ENCODE data around the gene TBPL1.
"Not testable (repeated sequence)": the region's sequence is repeated elsewhere in the genome, so short reads cannot be mapped to it uniquely, and the experiment has no call there.

TBPL1 gene

DNA sequence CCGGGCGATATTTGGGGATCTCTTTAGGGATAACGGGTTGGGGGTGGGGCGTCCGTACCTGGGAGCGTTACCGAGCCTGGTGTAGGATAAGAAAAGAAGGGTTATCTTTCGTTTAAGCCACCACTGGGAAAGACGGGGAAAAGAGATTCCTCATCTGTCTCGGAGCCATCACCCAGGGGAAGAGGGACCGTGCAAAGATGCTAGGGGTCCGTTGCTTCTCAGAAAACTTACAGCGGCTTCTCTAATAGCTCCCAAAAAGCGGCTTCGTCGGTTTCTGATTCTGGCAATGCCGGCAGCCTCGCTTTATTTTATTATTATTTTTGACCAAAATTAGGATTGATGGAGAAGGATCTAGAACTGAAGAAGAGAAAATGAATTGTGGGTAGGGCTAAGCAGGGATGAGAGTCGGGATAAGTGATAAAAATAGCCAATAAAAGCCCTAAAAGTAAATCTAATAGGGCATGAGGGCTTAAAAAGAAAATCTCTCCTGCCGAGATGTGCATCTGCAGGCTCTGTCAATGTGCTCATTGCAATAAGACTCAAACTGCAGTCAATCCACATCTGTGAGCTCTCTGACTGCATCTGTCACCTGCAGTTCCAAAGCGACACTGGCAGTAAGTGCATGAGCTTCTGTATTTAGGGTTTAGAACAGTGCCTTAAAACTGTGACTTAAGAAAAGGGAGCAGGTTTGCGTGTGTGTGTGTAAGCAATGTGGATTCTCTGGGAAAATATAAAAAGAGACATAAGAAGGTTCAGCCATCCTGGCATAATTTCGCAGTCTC lies 801 bp downstream of the TBPL1 start:
- DNase-seq = no peak

DNA sequence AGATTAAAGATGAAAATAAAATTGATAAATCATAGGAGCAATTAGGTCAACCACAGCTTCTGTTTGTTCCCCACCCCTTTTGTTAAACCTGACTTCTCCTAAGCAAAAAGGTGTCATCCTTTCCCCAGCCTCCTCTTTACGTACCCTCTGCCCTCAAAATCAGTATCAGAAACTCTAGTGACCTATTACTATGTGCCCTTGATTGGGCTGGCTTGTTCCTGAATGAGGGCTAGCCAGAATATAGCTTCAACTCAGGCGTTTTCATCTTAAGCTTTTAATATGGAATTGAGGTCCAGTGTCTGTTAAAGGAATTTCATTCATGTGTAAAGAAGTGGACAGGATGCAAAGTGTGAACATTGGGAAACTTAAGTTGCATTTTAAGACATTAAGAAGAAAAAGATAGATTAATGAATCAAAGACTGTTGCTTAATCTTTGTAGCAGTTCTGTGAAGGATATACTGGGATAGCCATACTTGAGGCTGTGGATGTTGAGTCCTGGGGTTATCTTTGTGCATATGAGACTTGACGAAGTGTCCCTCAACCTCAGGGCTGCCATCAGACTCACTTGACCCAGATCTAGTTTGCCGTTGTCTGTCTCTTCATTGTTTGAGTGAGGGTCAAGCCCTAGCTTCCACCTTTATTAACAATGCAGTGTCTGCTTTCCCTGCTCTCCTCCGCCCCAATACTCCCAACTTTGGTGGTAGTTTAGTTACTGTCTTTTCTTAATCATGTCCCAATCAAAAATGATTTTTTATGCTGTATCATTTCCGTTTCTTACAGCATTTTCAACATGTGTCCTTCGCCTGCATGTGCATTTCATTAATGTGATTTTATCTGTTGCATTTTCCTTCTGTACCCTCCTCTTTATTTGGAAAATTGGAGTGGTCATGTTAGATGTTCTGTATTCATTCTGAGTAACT lies 1.9 kb downstream of the TBPL1 start:
- no peak for DNase-seq

DNA sequence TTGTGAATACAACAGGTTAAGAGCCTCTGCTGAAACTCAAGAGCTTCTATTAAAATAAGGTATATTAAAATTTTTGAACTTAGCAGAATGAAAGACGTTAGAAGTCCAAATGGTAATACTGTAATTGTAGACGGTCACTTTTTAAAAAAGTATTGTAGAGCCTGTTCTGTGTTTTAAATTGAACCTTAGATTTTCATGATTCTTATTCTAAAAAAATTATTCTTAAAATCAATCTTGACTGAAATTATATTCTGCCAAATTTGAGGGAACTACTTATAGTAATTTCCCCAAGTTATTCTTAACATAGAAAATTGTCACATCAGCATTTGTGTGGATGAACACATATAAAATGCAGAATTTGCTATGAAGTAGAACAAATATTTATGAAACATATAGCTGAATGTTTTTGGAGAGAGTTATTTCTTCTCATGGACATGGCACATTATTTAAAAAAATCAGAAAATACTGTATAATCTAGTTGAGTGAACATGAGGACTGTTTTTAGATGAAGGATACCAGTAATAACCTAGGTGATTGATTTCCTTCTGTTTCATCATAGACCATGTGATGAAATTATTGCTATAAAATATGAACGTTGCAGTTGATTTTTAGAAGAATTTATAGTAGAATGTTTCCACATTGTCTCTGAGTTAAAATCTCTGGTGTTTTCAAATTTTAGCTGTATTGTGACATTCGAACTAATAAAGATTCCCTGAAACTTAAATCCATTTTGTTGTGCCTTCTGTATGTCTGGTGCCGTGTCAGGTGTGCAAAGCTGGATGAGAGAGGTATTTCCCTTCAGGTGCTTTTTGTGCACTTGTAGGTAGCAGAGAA lies 2.8 kb downstream of the TBPL1 start:
- DNase-seq = no peak

DNA sequence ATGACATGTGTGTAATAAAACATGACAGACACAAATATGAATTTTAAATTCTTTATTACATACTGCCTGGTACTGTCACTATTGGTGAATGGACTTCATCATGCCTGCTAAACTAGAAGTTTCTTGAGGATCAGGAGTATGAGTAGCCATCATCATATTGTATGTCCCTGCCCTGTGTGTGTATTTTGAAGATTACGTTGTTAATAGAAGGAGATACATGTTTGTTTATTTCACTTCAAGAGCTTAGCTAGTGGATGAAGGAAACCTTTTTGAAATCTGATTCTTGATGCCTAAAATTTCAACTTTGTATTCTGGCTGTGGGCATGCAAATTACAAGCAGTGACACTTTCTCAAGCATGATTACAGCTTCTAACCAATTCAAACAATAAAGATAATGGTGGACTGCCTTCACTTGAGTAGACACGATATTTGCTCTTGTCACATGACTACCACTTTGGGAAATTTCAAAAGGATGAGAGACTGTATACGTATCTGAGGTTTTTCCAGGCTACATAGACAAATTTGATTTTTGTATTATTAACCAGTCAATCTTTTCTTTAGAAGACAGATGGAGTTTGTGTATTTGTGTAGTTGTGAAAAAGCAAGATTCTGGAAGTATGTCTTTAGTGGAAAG lies 3.5 kb downstream of the TBPL1 start:
- DNase-seq = no peak

DNA sequence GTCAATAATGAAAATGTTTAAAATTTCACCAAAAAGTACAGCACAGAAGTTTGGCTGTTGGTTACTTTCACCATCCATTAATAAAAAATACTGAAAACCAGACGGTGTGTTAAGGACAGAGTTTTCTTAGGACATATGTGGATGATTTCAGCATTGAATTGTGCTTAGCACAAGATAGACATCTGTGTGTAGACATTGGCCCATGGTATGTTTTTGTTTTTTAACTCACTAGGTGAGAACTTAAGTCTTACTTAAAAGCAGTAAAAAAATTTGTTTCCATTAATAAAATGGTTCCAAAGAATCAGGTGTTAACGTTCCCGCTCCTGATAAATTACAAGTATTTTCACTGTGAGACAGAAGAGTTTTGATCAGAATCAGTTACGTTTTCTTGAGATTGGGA lies 4.2 kb downstream of the TBPL1 start:
- DNase-seq = no peak

DNA sequence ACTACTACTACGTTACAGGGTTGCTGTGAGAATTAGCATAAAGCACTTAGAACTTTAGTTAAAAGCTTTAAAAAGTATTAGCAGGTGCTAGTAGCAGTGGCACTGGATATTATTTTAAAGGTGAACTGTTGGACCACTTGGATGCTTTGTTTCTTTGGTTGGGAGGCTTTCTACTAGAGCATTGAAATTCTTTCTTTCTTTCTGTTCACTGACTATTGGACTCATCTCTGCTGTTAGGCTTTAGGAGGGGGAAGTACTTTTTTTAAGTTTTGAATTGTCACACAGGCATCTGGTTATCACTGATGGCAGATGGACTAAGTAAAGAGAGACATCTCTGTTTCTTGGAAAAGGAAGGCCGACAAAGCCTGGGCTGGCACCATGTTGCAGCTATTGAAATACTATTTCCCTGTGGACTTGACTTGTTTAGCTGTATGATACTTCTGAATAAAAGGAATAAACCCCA lies 4.8 kb downstream of the TBPL1 start:
- DNase-seq = peak; percentile 40

DNA sequence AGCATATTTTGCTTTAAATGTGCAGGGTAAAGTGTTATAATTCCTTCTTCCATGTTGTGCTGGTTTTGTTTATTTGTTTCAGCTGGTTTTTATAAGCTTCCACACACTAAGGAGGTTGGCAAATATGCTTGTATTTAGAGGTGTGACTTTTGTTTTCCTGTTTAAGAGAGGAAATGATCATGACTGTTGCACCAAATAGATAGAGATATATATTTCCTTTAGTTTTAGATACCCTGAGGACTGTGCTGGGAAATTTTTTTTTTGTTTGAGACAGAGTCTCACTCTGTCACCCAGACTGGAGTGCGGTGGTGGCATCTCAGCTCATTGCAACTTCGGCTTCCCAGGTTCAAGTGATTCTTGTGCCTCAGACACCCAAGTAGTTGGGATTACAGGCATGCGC lies 5.8 kb downstream of the TBPL1 start:
- DNase-seq = no peak

DNA sequence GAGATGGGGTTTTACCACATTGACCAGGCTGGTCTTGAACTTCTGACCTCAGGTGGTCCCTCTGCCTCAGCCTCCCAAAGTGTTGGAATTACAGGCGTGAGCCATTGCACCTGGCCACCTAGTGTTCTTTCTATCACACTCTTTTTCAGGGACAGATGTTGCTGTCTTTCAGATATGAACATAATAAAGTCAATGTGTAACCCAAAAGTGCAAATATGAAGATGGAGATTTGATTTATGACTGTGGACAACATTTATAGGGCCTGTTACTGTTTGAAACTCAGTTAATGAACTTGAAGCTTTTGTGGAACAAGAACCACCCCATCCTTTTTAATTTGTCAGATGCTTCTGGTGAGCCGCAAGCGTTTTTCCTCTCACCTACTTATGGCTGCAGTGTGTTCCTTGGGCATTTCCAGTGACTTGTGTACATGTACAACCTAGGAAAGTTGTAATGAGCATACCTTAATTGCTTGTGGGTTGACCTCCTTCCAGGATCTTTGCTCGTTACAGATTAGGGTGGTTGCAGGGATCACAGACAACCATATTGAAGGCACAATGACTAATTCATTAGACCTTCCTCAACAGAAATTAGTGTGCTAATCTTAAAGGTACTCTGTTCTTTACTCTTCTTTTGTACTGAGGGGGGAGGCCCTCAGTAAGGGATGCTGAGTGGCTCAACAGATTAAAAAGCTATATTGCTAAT lies 6.8 kb downstream of the TBPL1 start:
- DNase-seq = no peak

DNA sequence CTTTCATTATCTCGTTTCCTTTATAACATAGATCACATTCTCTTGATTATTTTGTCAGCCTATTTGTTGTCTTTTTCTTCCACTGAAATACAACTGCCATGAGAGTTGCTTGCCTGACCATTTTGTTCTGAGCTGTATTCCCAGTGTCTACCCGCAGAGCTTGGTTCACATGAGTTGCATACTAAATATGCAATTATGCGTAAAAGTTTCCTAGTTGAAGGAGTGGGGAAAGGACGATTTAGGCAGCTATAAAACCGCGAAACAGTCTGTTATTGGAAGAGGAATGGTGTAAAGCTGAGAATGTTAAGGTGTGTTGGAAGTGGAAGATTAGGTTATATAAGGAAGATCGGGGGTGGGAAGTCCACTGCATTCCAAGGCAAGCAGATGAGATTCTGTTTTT lies 8.8 kb downstream of the TBPL1 start:
- DNase-seq = no peak

DNA sequence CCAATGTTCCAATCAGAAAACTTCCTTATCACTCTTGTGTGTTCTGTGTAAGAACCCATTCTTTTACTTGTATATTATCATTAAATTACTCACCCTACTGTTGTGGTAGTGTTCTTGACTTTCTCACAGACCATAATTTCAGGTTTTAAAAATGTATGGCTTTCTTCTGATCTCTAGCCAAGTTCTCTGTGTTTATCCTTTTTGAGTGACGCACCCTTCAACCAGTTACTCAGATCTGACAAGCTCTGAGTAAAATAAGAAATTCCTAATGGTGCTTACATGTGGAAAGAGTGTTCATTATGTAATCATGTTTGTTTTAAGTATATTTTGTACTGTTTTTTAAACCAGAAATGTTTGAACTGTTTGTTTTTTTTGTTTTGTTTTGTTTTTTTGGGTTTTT lies 11.0 kb downstream of the TBPL1 start:
- DNase-seq = no peak

DNA sequence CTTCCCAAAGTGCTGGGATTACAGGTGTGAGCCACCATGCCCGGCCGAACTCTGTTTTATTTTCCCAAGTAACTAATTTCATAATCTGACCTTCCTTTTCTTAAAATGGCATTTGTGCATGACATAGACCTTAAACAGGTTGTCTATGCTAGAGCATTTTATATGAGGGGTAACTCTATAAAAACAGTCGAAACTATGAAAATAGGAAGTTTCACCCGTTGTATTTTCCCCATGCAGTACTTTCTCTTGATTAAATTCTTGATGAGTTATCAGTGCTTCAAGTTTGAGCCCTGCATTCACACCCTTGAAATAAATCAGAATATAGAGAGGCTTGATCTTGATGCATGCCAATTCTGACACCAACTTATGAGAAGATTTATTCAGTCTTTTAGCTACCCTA lies 11.7 kb downstream of the TBPL1 start:
- DNase-seq = no peak

DNA sequence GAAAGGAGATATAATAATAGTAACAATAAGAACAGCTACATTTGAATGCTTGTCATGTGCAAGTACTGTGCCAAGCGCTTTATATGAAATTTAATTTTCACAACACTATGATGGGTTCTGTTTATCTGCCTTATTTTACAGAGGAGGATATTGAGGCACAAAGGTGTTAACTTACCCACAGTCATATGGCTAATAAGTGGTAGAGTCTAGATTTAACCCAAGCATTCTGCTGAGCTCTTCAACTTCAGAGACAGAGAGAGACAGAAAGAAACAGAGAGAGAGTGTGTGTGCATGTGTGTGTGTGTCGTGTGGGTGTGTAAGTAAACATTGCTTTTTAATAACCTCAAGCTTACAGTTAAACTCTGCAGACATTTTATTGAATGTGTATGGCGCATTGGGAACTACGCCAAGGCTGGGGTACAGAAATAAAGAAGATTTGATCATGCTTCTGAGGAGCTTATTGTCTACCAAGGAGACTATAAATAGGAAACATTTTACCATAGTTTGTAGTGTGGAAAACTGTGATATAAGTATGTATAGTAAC lies 12.9 kb downstream of the TBPL1 start:
- DNase-seq = no peak

DNA sequence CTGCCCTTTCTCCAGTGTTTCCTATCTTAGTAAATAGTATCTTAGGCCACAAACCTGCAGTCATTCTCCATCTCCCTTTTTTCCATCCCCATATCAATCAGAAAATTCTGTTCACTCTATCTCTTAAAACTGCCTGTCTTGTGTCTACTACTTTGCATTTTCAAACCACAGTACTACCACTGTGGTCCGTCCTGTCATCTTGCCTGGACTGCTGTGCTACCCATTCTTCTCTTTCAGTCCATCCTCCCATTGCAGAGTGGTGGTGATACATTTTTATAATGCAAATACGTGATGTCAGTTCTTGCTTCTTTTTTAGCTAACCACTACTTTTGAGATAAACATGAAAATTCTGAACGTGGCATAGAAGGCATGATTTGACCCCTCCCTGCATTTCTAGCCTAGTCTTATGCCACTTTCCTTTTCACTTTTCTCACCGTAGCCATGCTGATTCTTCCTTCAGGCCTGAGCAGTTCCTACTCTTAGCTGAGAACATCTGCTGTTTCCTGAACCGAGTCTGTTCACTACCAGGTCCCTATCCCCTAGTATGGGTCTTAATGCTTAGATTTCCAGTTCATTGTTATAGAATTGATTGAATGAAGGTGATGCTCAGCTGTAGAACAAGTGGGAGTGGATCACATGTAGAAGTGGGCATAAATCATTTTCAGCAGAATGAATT lies 13.8 kb downstream of the TBPL1 start:
- no peak for DNase-seq

DNA sequence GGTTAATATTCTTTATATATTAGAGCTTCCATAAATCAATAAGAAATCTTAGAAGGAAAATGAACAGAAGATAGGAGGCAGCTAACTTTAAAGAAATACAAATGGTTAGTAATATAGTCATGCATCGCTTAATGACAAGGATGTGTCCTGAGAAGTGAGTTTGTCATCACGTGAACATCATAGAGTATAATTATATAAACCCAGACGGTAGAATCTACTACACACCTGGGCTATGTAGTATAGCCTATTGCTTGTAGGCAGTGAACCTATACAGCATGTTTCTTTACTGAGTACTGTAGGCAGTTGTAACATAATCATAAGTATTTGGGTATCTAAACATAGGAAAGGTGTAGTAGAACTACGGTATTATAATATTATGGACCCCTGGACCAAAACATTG lies 14.3 kb downstream of the TBPL1 start:
- no peak for DNase-seq

DNA sequence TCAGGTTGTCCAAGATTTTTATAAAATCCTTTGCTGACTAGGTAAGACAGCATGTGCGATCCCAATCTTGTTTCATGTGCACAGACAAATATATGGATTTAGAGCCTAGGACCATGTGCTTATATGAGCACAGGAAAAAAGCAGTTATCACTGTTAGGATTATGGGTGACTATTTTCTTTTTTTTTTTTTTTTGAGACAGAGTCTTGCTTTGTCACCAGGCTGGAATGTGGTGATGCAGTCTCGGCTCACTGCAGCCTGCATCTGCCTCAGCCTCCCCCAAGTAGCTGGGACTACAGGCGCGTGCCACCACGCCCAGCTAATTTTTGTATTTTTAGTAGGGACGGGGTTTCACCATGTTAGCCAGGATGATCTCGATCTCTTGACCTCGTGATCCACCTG lies 14.8 kb downstream of the TBPL1 start:
- not testable (repeated sequence) for DNase-seq

DNA sequence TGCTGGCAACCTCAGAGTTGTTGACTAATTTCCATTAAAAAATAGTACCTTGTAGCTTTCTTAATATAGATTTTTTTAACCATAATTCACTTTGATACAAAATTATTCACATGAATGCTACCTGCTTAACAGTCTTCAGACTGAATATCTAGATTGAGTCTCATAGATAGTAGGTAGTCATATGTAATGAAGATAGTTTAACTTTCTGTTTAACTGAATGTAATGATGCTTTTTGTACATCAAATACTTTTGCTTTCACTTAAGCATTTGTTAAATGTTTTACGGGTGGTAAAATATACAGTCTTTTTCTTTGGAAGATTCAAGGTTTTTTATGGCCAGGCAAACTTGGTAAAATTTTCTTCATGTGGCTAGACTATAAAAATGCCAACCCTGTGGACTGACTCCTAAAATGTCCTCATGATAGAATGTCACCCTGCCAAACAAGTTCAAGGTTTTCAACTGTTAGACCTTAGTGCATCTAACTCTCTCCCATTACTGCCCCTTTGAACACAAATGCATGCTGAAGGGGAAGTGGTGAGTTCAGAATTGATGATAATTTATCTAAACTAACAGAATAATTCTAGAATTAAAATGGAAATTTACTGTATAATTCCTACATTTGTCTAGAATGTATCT lies 16.4 kb downstream of the TBPL1 start:
- no peak for DNase-seq

DNA sequence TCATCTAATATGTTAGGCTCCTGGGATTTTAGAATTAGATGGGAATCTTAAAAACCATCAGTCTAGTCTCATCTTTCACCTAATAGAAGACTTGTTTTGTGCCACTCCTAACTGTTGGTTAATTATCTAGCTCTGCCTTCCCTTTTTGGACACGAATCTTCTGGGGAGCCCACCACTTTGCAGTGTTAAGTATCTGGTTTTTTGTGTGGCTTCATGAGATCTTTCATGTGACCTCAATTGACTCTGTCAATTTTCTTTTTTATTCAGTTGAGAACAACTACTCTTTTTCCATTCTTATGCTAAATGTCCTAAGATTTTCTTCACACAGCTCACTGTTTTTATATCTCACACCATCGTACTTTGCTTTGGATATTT lies 16.9 kb downstream of the TBPL1 start:
- no peak for DNase-seq

DNA sequence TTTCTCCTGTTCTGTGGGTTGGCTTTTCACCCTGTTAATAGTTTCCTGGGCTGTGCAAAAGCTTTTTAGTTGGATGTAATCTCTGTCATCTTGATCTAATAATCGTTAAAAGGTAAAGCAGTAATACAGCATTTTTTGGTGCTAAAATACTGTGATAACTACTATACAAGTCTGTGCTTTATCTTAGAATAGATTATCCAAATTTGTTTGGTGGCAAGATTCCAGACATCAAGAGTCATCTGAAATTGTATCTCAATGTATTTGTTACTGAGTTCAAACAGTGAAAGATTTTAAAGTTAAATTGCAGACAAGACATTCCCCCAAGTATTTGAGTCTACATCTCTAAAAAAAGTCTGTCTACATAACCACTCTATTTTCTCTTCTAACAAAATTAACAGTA lies 18.8 kb downstream of the TBPL1 start:
- DNase-seq = no peak

DNA sequence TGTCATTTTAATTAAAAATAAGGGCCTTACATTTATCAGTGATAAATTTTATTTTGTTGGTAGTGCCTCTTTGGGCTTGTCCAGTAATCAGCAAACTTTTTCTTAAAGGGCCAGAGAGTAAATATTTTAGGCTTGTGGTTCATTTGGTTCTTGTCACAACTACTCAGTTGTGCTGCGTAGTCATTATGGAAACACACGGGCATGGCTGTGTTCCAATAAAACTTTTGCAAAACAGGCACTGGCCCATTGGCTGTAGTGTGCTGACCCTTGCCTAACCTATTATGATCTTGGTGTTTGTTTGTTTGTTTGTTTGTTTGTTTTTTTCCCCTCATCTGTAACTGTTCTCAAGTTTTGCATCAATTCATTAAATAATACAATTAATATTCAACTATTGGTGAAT lies 19.4 kb downstream of the TBPL1 start:
- no peak for DNase-seq

DNA sequence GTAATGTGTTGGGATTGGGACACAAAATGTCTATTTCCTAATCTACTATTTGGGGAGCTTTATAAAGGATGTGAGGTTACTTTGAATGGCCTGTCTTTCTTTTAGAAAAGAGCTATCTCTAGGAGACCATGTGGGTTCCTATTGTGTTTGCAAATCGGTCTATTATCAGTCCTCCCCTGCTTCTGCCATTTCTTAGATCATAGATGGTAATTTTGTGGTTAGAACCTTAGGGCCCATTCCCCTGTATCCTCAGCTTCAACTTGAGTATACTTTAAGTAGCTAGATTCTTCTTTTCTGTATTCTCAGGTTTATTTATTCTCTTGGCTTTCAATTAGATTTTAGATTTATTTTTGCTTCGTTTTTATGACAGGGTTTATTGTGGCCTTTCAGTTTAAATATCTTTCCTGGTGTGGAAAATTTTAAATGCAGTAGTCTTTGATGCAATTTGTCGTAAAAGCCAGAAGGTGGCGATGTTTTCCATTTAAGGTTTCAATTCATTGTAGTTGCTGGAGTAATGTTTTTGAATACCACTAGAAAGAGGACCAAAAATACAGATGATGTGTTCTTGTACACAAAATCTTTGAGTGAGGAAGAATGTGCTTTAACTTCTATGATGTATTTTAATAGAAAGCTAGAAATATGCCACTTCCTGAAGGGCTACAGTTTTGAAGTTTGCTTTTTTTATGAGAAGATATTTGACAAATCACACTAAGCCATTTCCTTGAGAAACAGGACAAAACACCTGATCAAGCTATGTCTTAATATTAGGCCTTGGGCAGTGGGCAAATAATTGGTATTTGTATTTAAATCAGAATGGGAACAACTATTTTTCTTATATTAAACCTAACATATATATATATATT lies 20.3 kb downstream of the TBPL1 start:
- DNase-seq = peak; percentile 54
